Smooth muscle cell (in vitro differentiated cells): ENCODE results near the gene ATP8A1. TPM values are rescaled to one million over a fixed set of nuclear protein-coding genes. Genes with fewer than 3 reads are reported as not detected.

Experiments
- DNase-seq: peaks from one replicate; lab custom pipeline; 2025; ENCODE audit not compliant: unreplicated experiment; lab: John Stamatoyannopoulos, UW
- H2AFZ ChIP-seq: fragments of 200-600 bp; sonication (generic); 2 replicates; pipeline ENCODE4 v1.6.0; 2016; ENCODE audit warnings: antibody characterized with exemption, low read depth, mild to moderate bottlenecking
- H3F3A ChIP-seq: fragments of 200-600 bp; sonication (generic); 2 replicates; pipeline ENCODE4 v1.6.0; 2017; ENCODE audit warnings: antibody characterized with exemption, low read depth
- H3K27ac ChIP-seq: fragments of 200-600 bp; sonication (generic); 2 replicates; pipeline ENCODE4 v1.5.1; 2016; ENCODE audit warnings: low read depth, mild to moderate bottlenecking
- H3K27me3 ChIP-seq: fragments of 200-600 bp; sonication (generic); 2 replicates; pipeline ENCODE4 v1.6.1; 2016; ENCODE audit warnings: low read depth, mild to moderate bottlenecking
- H3K36me3 ChIP-seq: fragments of 200-600 bp; sonication (generic); 2 replicates; pipeline ENCODE4 v1.5.1; 2016; ENCODE audit warnings: low read depth
- H3K4me1 ChIP-seq: fragments of 200-600 bp; sonication (generic); 2 replicates; pipeline ENCODE4 v1.5.1; 2016; ENCODE audit warnings: low read depth
- H3K4me2 ChIP-seq: fragments of 200-600 bp; sonication (generic); 2 replicates; pipeline ENCODE4 v1.6.0; 2016; ENCODE audit warnings: mild to moderate bottlenecking
- H3K4me3 ChIP-seq: fragments of 200-600 bp; sonication (generic); 2 replicates; pipeline ENCODE4 v1.5.1; 2016; ENCODE audit warnings: mild to moderate bottlenecking
- H3K79me2 ChIP-seq: fragments of 200-600 bp; sonication (generic); 2 replicates; pipeline ENCODE4 v1.6.0; 2016; ENCODE audit warnings: low read depth, mild to moderate bottlenecking
- H3K9ac ChIP-seq: fragments of 200-600 bp; sonication (generic); 2 replicates; pipeline ENCODE4 v1.6.0; 2016; ENCODE audit warnings: low read depth
- H3K9me3 ChIP-seq: fragments of 200-600 bp; sonication (generic); replicated peaks from 2 replicates; pipeline ENCODE4 v1.5.1; 2016; ENCODE audit warnings: low read depth
- H4K20me1 ChIP-seq: fragments of 200-600 bp; sonication (generic); 2 replicates; pipeline ENCODE4 v1.6.0; 2016; ENCODE audit warnings: low read depth
- CTCF ChIP-seq: fragments of 200-600 bp; sonication (generic); IDR thresholded peaks from 2 replicates; pipeline ENCODE4 v1.5.1; 2017; ENCODE audit warnings: borderline replicate concordance, mild to moderate bottlenecking, antibody characterized with exemption; ENCODE audit not compliant: insufficient read depth, poor library complexity, severe bottlenecking
- WGBS: methylation state at CpG from one replicate; pipeline ENCODE4 v1.1.7; 2016; ENCODE audit warnings: low lambda C conversion rate; 5-methylcytosine and 5-hydroxymethylcytosine counted together
- polyA plus RNA-seq: library from polyadenylated mRNA; unstranded; fragments of >200 nt; fragmentation: Nextera tagmentation; extraction: Ambion mirVana; gene quantifications from 2 replicates; pipeline ENCODE4 v1.2.1, GENCODE V29; 2016
- total RNA-seq: library from RNA; depleted of rRNA; stranded (reverse); fragments of >200 nt; gene quantifications from 2 replicates; pipeline ENCODE4 v1.2.3, GENCODE V29; 2014

The ATP8A1 gene
- total and polyA plus RNA-seq, 2 experiments from 2014 or later = 1.8 TPM; not detected in 1

DNA sequence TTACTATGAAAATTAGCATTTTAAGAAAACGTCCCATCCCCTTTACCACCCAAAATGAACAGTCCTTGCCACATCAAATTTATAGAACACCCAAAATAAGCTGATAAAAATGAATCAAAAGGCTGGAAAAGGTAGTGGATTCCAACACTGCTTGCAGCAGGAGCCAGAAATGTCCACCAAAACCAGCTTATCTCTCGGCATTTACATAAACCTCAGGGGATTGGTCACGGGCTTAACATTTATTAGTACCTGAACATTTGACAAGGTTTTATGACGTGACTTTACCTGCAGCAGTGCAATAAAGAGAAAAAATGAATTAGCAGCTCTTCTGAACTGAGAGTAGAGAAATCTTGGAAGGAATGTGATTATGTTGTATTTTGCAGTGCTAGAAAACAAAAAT is 31.6 kb downstream of the ATP8A1 start:
- Histone ChIP-seq H3K4me2 (no peak overlapping the region), H3K4me1 (no peaks in the 10 kb centered on the region), H3K9me3 (no peaks in the 10 kb centered on the region), H4K20me1 (no peaks in the 10 kb centered on the region), H3K9ac (no peak overlapping the region), H3F3A (no peaks in the 10 kb centered on the region), H3K79me2 (no peaks in the 10 kb centered on the region), H3K27ac (no peak overlapping the region), H2AFZ (no peak overlapping the region), H3K36me3 (no peaks in the 10 kb centered on the region), H3K4me3 (no peak overlapping the region), H3K27me3 (no peaks in the 10 kb centered on the region)
- 67% methylated on average over 4 of the region's 4 CpGs for WGBS
- no peak for DNase-seq
- TF ChIP-seq CTCF = no peak

- Histone ChIP-seq H3K4me1 (no peaks in the 10 kb centered on the region), H3K27ac (no peak overlapping the region), H3K27me3 (no peaks in the 10 kb centered on the region), H3K36me3 (no peaks in the 10 kb centered on the region), H3F3A (no peaks in the 10 kb centered on the region), H3K79me2 (no peaks in the 10 kb centered on the region), H3K4me2 (no peak overlapping the region), H2AFZ (no peak overlapping the region), H4K20me1 (no peaks in the 10 kb centered on the region), H3K9me3 (no peaks in the 10 kb centered on the region), H3K4me3 (no peak overlapping the region), H3K9ac (no peak overlapping the region)
- no peak for TF ChIP-seq CTCF
- no peak for DNase-seq
- 92% methylated on average over 3 of the region's 3 CpGs for WGBS
These were observed 32.4 kb downstream of the ATP8A1 start for GRCh38 chr4:42624551-42624950.

DNA sequence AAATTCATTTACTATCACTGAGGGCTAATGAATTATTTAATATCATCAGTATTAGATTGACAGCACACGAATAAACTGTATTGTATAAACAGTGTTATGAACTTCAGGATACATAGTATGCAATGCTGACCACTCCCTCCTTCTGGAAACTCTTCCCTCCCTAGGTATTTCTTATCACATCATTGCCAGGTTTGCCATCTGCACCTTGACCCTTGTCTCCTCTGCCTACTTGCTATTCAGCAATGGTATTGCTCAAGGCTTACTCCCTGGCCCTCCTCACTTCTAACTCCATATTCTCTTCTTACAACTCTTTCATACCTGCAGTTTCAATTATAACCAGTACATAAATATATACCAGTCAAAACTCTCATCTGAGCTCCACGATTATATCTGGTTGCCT is 38.9 kb downstream of the ATP8A1 start:
- no peak for DNase-seq
- no peaks in the 10 kb centered on the region for H4K20me1 ChIP-seq
- 85% methylated on average over 2 of the region's 2 CpGs for WGBS

More for the DNA sequence above, 38.9 kb downstream of the ATP8A1 start:
- Histone ChIP-seq H3K79me2 (no peaks in the 10 kb centered on the region), H2AFZ (no peak overlapping the region), H3K27me3 (no peaks in the 10 kb centered on the region), H3K9ac (no peak overlapping the region), H3K4me2 (no peak overlapping the region), H3K4me3 (no peak overlapping the region), H3K9me3 (no peaks in the 10 kb centered on the region), H3K27ac (no peak overlapping the region), H3K36me3 (no peaks in the 10 kb centered on the region), H3F3A (no peaks in the 10 kb centered on the region), H3K4me1 (no peaks in the 10 kb centered on the region)
- TF ChIP-seq CTCF = no peak
